MM.1S (cell line): ENCODE data around the gene LAMA3.

Experiments used
- DNase-seq: peaks from one replicate; pipeline ENCODE4 v3.0.0-alpha.2; 2015
- H2AFZ ChIP-seq: fragments of 300-600 bp; sonication (generic); 2 replicates; pipeline ENCODE4 v1.6.0; 2016; ENCODE audit warnings: antibody characterized with exemption, low read length
- H3F3A ChIP-seq: fragments of 300-600 bp; sonication (generic); 2 replicates; pipeline ENCODE4 v1.6.1; 2016; ENCODE audit warnings: mild to moderate bottlenecking, antibody characterized with exemption, low read length, moderate library complexity, mixed read lengths; ENCODE audit not compliant: insufficient read depth
- H3K27ac ChIP-seq: fragments of 300-600 bp; sonication (generic); 2 replicates; pipeline ENCODE4 v1.5.1; 2016; ENCODE audit warnings: mild to moderate bottlenecking, low read length
- H3K27me3 ChIP-seq: fragments of 300-600 bp; sonication (generic); replicated peaks from 2 replicates; pipeline ENCODE4 v1.6.0; 2016; ENCODE audit warnings: low read length; ENCODE audit not compliant: insufficient read depth
- H3K36me3 ChIP-seq: fragments of 300-600 bp; sonication (generic); replicated peaks from 2 replicates; pipeline ENCODE4 v1.6.1; 2016; ENCODE audit warnings: mild to moderate bottlenecking, low read length, mixed read lengths; ENCODE audit not compliant: insufficient read depth
- H3K4me1 ChIP-seq: fragments of 300-600 bp; sonication (generic); 2 replicates; pipeline ENCODE4 v1.6.1; 2016; ENCODE audit warnings: low read length, mixed read lengths
- H3K4me2 ChIP-seq: fragments of 300-600 bp; sonication (generic); 2 replicates; pipeline ENCODE4 v1.6.0; 2016; ENCODE audit warnings: low read depth, low read length
- H3K4me3 ChIP-seq: fragments of 300-600 bp; sonication (generic); 2 replicates; pipeline ENCODE4 v1.5.1; 2016; ENCODE audit warnings: low read length, mixed read lengths
- H3K79me2 ChIP-seq: fragments of 300-600 bp; sonication (generic); 2 replicates; pipeline ENCODE4 v1.6.1; 2016; ENCODE audit warnings: mixed run types, low read length, mixed read lengths
- H3K9ac ChIP-seq: fragments of 300-600 bp; sonication (generic); 2 replicates; pipeline ENCODE4 v1.6.1; 2016; ENCODE audit warnings: low read length, mixed read lengths
- H3K9me2 ChIP-seq: fragments of 300-600 bp; sonication (generic); replicated peaks from 2 replicates; pipeline ENCODE4 v1.6.1; 2016; ENCODE audit warnings: mild to moderate bottlenecking, low read length, mixed read lengths; ENCODE audit not compliant: insufficient read depth
- H3K9me3 ChIP-seq: fragments of 300-600 bp; sonication (generic); replicated peaks from 2 replicates; pipeline ENCODE4 v1.6.1; 2016; ENCODE audit warnings: mild to moderate bottlenecking, low read length, mixed read lengths; ENCODE audit not compliant: insufficient read depth
- H4K20me1 ChIP-seq: fragments of 300-600 bp; sonication (generic); 2 replicates; pipeline ENCODE4 v1.6.1; 2016; ENCODE audit warnings: mild to moderate bottlenecking, low read length, moderate library complexity, mixed read lengths; ENCODE audit not compliant: insufficient read depth
- CTCF ChIP-seq: fragments of 300-600 bp; sonication (generic); IDR thresholded peaks from 2 replicates; pipeline ENCODE4 v1.5.1; 2016; ENCODE audit warnings: antibody characterized with exemption, low read length, mixed read lengths
- EZH2 ChIP-seq: fragments of 300-600 bp; sonication (generic); optimal IDR thresholded peaks from 2 replicates; pipeline ENCODE3; 2017; ENCODE audit warnings: low read depth, mild to moderate bottlenecking, antibody characterized with exemption, low read length, mixed read lengths
- EZH2phosphoT487 ChIP-seq: fragments of 300-600 bp; sonication (generic); IDR thresholded peaks from 2 replicates; pipeline ENCODE4 v1.6.1; 2018; ENCODE audit warnings: antibody characterized with exemption, low read length

LAMA3 gene

GRCh38 chr18:23939896-23940295 lies 250.6 kb downstream of the LAMA3 start:
- no peak for DNase-seq
- Histone ChIP-seq H3K9ac (no peak overlapping the region), H3F3A (no peaks in the 10 kb centered on the region), H4K20me1 (no peaks in the 10 kb centered on the region), H3K4me3 (no peak overlapping the region), H3K4me1 (peaks cover 6% of the 10 kb centered on the region; the same call in 1 of the 2 replicates), H3K9me2 (no peaks in the 10 kb centered on the region), H3K27me3 (peaks cover 34% of the 10 kb centered on the region), H3K27ac (no peak overlapping the region), H2AFZ (no peak overlapping the region), H3K79me2 (no peaks in the 10 kb centered on the region), H3K36me3 (no peaks in the 10 kb centered on the region), H3K4me2 (no peak overlapping the region), H3K9me3 (no peaks in the 10 kb centered on the region)
- TF ChIP-seq CTCF (no peak), EZH2phosphoT487 (no peak), EZH2 (no peak)

GRCh38 chr18:23941791-23942190 lies 252.5 kb downstream of the LAMA3 start:
- H3K36me3 ChIP-seq = no peaks in the 10 kb centered on the region
- no peaks in the 10 kb centered on the region for H3K9me3 ChIP-seq
- no peaks in the 10 kb centered on the region for H4K20me1 ChIP-seq
- no peak for DNase-seq
- peaks cover 6% of the 10 kb centered on the region; the same call in 1 of the 2 replicates for H3K4me1 ChIP-seq
- no peak overlapping the region for H2AFZ ChIP-seq
- H3K79me2 ChIP-seq = no peaks in the 10 kb centered on the region
- TF ChIP-seq EZH2phosphoT487 (no peak), CTCF (no peak), EZH2 (no peak)
- no peak overlapping the region for H3K27ac ChIP-seq
- H3K27me3 ChIP-seq = peaks cover 34% of the 10 kb centered on the region
- H3K9ac ChIP-seq = no peak overlapping the region
- H3K4me3 ChIP-seq = no peak overlapping the region
- no peaks in the 10 kb centered on the region for H3K9me2 ChIP-seq
- no peaks in the 10 kb centered on the region for H3F3A ChIP-seq
- no peak overlapping the region for H3K4me2 ChIP-seq

- Histone ChIP-seq H3K9me2 (no peaks in the 10 kb centered on the region), H2AFZ (no peak overlapping the region), H4K20me1 (no peaks in the 10 kb centered on the region), H3F3A (no peaks in the 10 kb centered on the region), H3K79me2 (no peaks in the 10 kb centered on the region), H3K27ac (no peak overlapping the region), H3K36me3 (no peaks in the 10 kb centered on the region), H3K27me3 (peaks cover 34% of the 10 kb centered on the region), H3K4me1 (peaks cover 6% of the 10 kb centered on the region; the same call in 1 of the 2 replicates), H3K9ac (no peak overlapping the region), H3K4me2 (peak overlapping the region; percentile 33; the same call in 1 of the 2 replicates), H3K4me3 (no peak overlapping the region), H3K9me3 (no peaks in the 10 kb centered on the region)
- peak; percentile 83 for DNase-seq
- TF ChIP-seq EZH2 (no peak), EZH2phosphoT487 (no peak), CTCF (no peak)
Observed at GRCh38 chr18:23943104-23943503, 253.9 kb downstream of the LAMA3 start.
